Adrenal gland (tissue), 12 donors: ENCODE results near the gene HINT2. TPM values are rescaled to one million over a fixed set of nuclear protein-coding genes. Genes with fewer than 3 reads are reported as not detected.
A peak's percentile ranks its signal among the peaks of the same experiment; 100 is the strongest.

Experiments used
- DNase-seq, 7 donors: peaks; one replicate each; pipeline ENCODE4 v3.0.0-alpha.2; 2019 to 2020
- H3K27ac ChIP-seq, 5 donors: fragments of 200-600 bp; sonication (generic) in 4 of 5; 1 replicate in 3 of 5; 2 replicates in 2 of 5; pipeline versions ENCODE4 v1.5.1 to v1.8.0; 2016 to 2020; ENCODE audit warnings: mild to moderate bottlenecking in 1 of 5
- H3K27me3 ChIP-seq: fragments of 200-600 bp; 2 replicates; pipeline ENCODE4 v1.8.0; 2021
- H3K36me3 ChIP-seq, 2 donors: fragments of 200-600 bp; replicated peaks in 1 of 2; 1 replicate in 1 of 2; 2 replicates in 1 of 2; pipeline versions ENCODE4 v1.5.1 to v1.8.0; 2018 to 2022
- H3K4me1 ChIP-seq, 2 donors: fragments of 200-600 bp; replicated peaks in 1 of 2; 1 replicate in 1 of 2; 2 replicates in 1 of 2; pipeline versions ENCODE4 v1.5.1 to v1.8.0; 2018 to 2021
- H3K4me3 ChIP-seq, 4 donors: fragments of 200-600 bp; sonication (generic) in 3 of 4; one replicate each; pipeline ENCODE4 v1.5.1; 2016 to 2018
- H3K9me3 ChIP-seq, 3 donors: fragments of 200-600 bp; sonication (generic) in 1 of 3; replicated peaks in 1 of 3; 1 replicate in 2 of 3; 2 replicates in 1 of 3; pipeline versions ENCODE4 v1.5.1 to v1.8.0; 2016 to 2021
- POLR2A ChIP-seq, 2 donors: fragments of 450-650 bp; IDR thresholded peaks; one replicate each; pipeline ENCODE4 v1.6.1; 2017; ENCODE audit warnings: antibody characterized with exemption in 2 of 2, mild to moderate bottlenecking in 2 of 2, moderate library complexity in 1 of 2
- WGBS, 4 donors: extraction: QIAGEN DNeasy Blood & Tissue Kit in 2 of 4; methylation state at CpG; one replicate each; pipeline versions ENCODE4 v1.1.5 to v1.1.7; 2013 to 2017; 5-methylcytosine and 5-hydroxymethylcytosine counted together
- intact Hi-C, 2 donors: fragments of 100-400 bp; cut with DNase I; formaldehyde crosslinking; loops; one replicate each; pipeline versions ENCODE4 v1.14.1 to v1.15.0; 2022 to 2023
- polyA plus RNA-seq, 3 donors: library from polyadenylated mRNA; stranded (reverse); fragments of 200-250 nt in 2 of 3; fragments of 350-450 nt in 1 of 3; fragmentation: Illumina TruSeq in 1 of 3; extraction: RNeasy Lipid Tissue Mini Kit (QIAGEN cat#74804) in 1 of 3; gene quantifications; one replicate each; pipeline ENCODE4 v1.2.3, GENCODE V29; 2013 to 2014
- total RNA-seq, 9 donors: library from RNA; depleted of rRNA in 4 of 9; stranded (reverse); fragments of >200 nt in 4 of 9; fragments of 120-200 nt in 1 of 9; fragmentation: NEBNext Ultra II Directional in 1 of 9; extraction: Animal tissue kit (Norgen Biotek cat#: 25700) in 1 of 9; gene quantifications; one replicate each; pipeline versions ENCODE4 v1.1.0 to v1.2.4, GENCODE V29; 2013 to 2023
- TF ChIP-seq, protein P1 (sequence below), 6 experiments: fragments of 450-650 bp in 4 of 6; fragments of 200-600 bp in 2 of 6; sonication (generic) in 1 of 6; IDR thresholded peaks; 1 replicate in 5 of 6; 2 replicates in 1 of 6; pipeline versions ENCODE4 v1.5.1 to v1.8.0; 2016 to 2021; ENCODE audit warnings: antibody characterized with exemption in 6 of 6, mild to moderate bottlenecking in 2 of 6, moderate library complexity in 1 of 6
- donor health status: healthy with polysubstance abuse.
- donor health status: Bipolar disorder and iron deficiency.
- donor health status: DM: yes; HTN: yes; CAD: no.
- donor health status: DM: no; HTN: no; CAD: no.
- donor health status: DM: no; HTN: no; CAD: no.
- donor health status: DM: yes; HTN: yes; CAD: no.

HINT2 gene
- total and polyA plus RNA-seq, 12 donors = 27.6 to 199 (median 82.9) TPM

DNA sequence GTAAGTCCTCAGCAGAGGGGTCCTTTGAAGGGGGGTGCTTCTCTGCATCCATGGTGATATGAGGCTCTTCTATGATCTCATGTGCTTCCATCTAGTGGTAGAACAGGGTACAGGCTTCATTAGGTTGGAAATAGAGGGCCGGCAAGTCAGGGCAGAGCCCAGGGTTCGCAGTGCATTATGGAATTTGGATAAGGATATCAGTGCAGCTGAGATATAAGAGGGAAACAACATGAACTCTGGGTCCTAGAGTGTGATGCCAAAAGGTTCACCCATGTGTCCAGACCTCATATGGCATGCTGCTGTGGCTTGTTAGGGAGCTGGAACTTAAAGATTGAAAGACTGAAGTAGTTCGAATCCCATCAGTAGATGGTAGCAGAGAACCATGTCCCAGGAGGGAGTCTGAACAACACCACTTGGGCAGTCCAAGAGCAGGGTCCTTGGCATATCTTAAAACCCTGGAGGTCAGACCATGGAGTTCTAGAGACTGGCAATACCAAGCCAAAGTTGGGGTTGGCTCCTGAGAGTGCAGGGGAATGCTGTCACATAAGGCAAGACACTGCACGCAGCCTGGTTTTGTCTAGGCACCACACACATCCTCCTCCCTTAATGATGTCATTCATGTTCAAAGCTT, 11.3 kb upstream of the HINT2 start:
- Histone ChIP-seq H3K36me3 (no peaks in the 10 kb centered on the region), H3K27me3 (no peaks in the 10 kb centered on the region), H3K4me1 (peaks cover 13 to 18% of the 10 kb centered on the region in 2 donors), H3K9me3 (no peaks in the 10 kb centered on the region), H3K27ac (peak overlapping the region in 1 of 5 donors; percentile 33), H3K4me3 (no peak overlapping the region)
- intact Hi-C loops = loop anchor here (5.0 kb wide), 2 partner anchors 34 to 51 kb away; partner anchors contain the start of gene NPR2 (in 1 of the 2)
- 31 to 39% (median 36%) methylated on average over 4 of the region's 4 CpGs for WGBS, 4 donors
- no peak for TF ChIP-seq POLR2A (IDR thresholded peaks at IDR 0.05)
- TF ChIP-seq, protein P1, sequence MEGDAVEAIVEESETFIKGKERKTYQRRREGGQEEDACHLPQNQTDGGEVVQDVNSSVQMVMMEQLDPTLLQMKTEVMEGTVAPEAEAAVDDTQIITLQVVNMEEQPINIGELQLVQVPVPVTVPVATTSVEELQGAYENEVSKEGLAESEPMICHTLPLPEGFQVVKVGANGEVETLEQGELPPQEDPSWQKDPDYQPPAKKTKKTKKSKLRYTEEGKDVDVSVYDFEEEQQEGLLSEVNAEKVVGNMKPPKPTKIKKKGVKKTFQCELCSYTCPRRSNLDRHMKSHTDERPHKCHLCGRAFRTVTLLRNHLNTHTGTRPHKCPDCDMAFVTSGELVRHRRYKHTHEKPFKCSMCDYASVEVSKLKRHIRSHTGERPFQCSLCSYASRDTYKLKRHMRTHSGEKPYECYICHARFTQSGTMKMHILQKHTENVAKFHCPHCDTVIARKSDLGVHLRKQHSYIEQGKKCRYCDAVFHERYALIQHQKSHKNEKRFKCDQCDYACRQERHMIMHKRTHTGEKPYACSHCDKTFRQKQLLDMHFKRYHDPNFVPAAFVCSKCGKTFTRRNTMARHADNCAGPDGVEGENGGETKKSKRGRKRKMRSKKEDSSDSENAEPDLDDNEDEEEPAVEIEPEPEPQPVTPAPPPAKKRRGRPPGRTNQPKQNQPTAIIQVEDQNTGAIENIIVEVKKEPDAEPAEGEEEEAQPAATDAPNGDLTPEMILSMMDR (IDR thresholded peaks at IDR 0.05) = peak; percentile 62 to 90 (median 77)
- DNase-seq = peak in 5 of 7 donors; percentile 35 to 73 (median 52)

GRCh38 chr9:35822926-35823325, 8.1 kb upstream of the HINT2 start:
- intact Hi-C loops = no loop called here

DNA sequence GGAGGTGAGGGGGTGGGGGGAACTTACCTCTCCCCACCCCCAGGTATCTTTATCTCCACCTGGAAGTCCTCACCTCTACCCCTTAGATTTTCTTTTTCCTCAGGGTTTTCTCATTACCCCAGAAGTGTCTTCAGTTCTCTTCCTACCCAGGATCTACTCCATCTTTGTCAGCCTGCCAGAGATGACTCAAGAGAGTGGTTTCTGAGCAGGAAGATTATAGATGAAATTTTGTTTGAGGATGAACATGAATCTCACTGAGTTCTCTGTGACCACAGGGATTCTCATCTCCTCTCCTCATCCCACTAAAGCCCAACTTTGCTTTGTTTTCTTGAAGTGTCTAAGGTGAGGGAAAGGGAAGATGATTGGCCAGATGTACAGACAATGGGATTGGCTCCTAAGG, 5.2 kb upstream of the HINT2 start:
- H3K9me3 ChIP-seq = no peaks in the 10 kb centered on the region
- H3K4me1 ChIP-seq = no peaks in the 10 kb centered on the region
- H3K36me3 ChIP-seq = no peaks in the 10 kb centered on the region
- DNase-seq = no peak
- intact Hi-C loops = no loop called here
- H3K27ac ChIP-seq = no peak overlapping the region
- no peak for TF ChIP-seq POLR2A (IDR thresholded peaks at IDR 0.05)
- TF ChIP-seq, protein P1 (IDR thresholded peaks at IDR 0.05) = no peak
- no peak overlapping the region for H3K4me3 ChIP-seq
- H3K27me3 ChIP-seq = no peaks in the 10 kb centered on the region

More at GRCh38 chr9:35822926-35823325, 8.1 kb upstream of the HINT2 start:
- H3K36me3 ChIP-seq = no peaks in the 10 kb centered on the region
- no peak overlapping the region for H3K4me3 ChIP-seq
- DNase-seq = no peak
- no peak overlapping the region for H3K27ac ChIP-seq
- H3K4me1 ChIP-seq = no peaks in the 10 kb centered on the region
- no peaks in the 10 kb centered on the region for H3K27me3 ChIP-seq
- no peaks in the 10 kb centered on the region for H3K9me3 ChIP-seq
- TF ChIP-seq POLR2A (IDR thresholded peaks at IDR 0.05) = no peak
- TF ChIP-seq, protein P1 (IDR thresholded peaks at IDR 0.05) = no peak

DNA sequence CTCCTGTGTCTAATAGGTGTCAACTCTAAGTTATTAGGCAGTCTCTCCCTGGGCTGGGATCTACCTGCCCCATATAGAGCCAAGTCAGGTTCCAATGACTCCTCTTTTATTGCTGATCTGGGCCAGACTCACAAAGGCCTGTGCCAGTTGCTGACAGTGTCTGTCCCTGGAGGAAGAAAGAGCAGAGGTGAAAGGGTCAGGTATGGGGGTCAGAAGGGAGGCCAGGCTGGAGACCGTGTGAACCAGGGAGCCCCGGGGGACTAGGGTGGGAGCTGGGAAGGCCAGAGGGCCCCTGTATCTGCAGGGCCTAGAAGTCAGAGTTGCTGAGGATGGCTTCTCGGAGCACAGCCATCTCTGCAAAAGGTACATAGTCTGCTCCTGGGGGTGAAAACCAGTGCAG, 3.5 kb upstream of the HINT2 start:
- intact Hi-C loops = no loop called here
- no peaks in the 10 kb centered on the region for H3K9me3 ChIP-seq
- DNase-seq = no peak
- TF ChIP-seq POLR2A (IDR thresholded peaks at IDR 0.05) = no peak
- TF ChIP-seq, protein P1 (IDR thresholded peaks at IDR 0.05) = no peak
- no peak overlapping the region for H3K27ac ChIP-seq
- H3K36me3 ChIP-seq = no peaks in the 10 kb centered on the region
- no peak overlapping the region for H3K4me3 ChIP-seq
- H3K4me1 ChIP-seq = peaks cover 10% of the 10 kb centered on the region in 2 donors
- no peaks in the 10 kb centered on the region for H3K27me3 ChIP-seq
- WGBS, 4 donors = 67 to 100% (median 83%) methylated on average over 2 to 3 of the region's 3 CpGs
